Effector memory CD8-positive, alpha-beta T cell (primary cell): ENCODE results near the gene CTTNBP2NL.
"Not testable (repeated sequence)": the region's sequence is repeated elsewhere in the genome, so short reads cannot be mapped to it uniquely, and the experiment has no call there.

ENCODE experiments used
- ATAC-seq: fragments of 150-1000 bp; cut with Tn5 transposase; replicated peaks from 2 replicates; pipeline ENCODE4 v1.10.0; 2021; ENCODE audit warnings: mild to moderate bottlenecking, moderate library complexity
- DNase-seq, 3 experiments: peaks; one replicate each; pipeline ENCODE4 v3.0.0; 2021
- H3K27ac Mint-ChIP-seq, 2 donors: one replicate each; pipeline ENCODE4 v1.8.0; 2022; ENCODE audit warnings: mild to moderate bottlenecking in 2 of 2, mixed read lengths in 2 of 2, moderate library complexity in 2 of 2
- H3K27me3 Mint-ChIP-seq, 2 donors: one replicate each; pipeline ENCODE4 v1.8.0; 2022; ENCODE audit warnings: mixed read lengths in 2 of 2
- H3K36me3 Mint-ChIP-seq: one replicate; pipeline ENCODE4 v1.8.0; 2022; ENCODE audit warnings: mild to moderate bottlenecking, moderate library complexity, mixed read lengths; ENCODE audit not compliant: insufficient read depth
- H3K4me1 Mint-ChIP-seq, 2 donors: one replicate each; pipeline ENCODE4 v1.8.0; 2022; ENCODE audit warnings: low read depth in 2 of 2, mixed read lengths in 2 of 2
- H3K4me3 Mint-ChIP-seq, 2 donors: one replicate each; pipeline ENCODE4 v1.8.0; 2022; ENCODE audit warnings: mild to moderate bottlenecking in 2 of 2, mixed read lengths in 2 of 2, moderate library complexity in 2 of 2
- H3K9me3 Mint-ChIP-seq, 2 donors: one replicate each; pipeline ENCODE4 v1.8.0; 2022; ENCODE audit warnings: mixed read lengths in 2 of 2

The CTTNBP2NL gene

DNA sequence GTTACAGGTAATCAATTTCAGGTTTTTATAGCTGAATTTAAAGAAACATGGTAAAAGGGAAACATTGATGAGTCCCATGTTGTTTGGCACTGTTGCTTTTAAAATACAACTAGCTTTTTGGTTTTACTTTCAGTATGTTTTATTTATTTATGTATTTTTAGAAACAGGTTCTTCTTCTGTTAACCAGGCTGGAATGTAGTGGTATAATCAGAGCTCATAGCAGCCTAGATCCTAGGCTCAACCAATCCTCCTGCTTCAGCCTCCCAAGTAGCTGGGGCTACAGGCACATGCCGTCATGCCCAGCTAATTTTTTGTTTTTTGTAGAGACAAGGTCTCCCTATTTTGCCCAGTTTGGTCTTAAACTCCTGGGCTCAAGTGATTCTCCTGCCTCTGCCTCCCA, 50.4 kb downstream of the CTTNBP2NL start:
- ATAC-seq (no peak), DNase-seq (no peak)
- H3K36me3 Mint-ChIP-seq, result no peaks in the 10 kb centered on the region
- H3K4me1 Mint-ChIP-seq, result no peaks in the 10 kb centered on the region
- no peaks in the 10 kb centered on the region for H3K9me3 Mint-ChIP-seq
- H3K27me3 Mint-ChIP-seq, result peaks cover 5 to 10% of the 10 kb centered on the region in 2 donors
- no peak overlapping the region for H3K27ac Mint-ChIP-seq
- H3K4me3 Mint-ChIP-seq, result no peak overlapping the region

DNA sequence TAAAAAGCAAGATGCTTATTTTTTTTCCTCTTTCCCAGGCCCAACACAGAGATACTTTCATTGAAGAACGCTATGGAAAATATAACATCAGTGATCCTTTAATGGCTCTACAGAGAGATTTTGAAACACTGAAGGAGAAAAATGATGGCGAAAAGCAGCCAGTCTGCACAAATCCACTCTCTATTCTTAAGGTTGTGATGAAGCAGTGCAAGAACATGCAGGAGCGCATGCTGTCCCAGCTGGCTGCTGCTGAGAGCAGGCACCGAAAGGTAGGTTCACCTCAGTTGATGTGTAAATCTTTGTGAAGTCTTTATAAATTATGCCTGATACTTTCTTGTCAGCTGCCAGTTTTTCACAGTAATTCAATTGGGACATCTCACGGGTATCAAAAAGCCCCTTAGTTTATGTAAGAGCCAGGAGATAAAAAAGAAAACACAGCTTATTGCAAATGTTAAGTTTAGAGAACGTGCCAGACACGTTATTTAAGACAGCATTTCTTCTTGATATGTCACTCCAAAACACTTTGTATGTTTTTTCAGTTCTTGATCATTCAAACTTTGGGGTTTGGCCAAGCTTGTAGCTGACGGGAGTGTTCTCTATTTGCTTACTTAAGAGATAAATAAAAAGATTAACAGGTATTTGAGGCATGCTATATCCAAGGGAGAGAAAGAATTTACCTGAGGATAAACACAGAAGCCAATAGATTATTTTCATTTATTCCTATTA, 53.1 kb downstream of the CTTNBP2NL start:
- ATAC-seq, result no peak
- no peaks in the 10 kb centered on the region for H3K36me3 Mint-ChIP-seq
- no peak overlapping the region for H3K27ac Mint-ChIP-seq
- no peaks in the 10 kb centered on the region for H3K9me3 Mint-ChIP-seq
- DNase-seq, result no peak
- no peaks in the 10 kb centered on the region for H3K4me1 Mint-ChIP-seq
- peaks cover under 1 to 8% of the 10 kb centered on the region in 2 donors for H3K27me3 Mint-ChIP-seq
- no peak overlapping the region for H3K4me3 Mint-ChIP-seq

- Mint-ChIP-seq H3K36me3 (no peaks in the 10 kb centered on the region), H3K4me3 (no peak overlapping the region), H3K9me3 (no peaks in the 10 kb centered on the region), H3K27ac (no peak overlapping the region), H3K4me1 (no peaks in the 10 kb centered on the region), H3K27me3 (peaks cover 4 to 8% of the 10 kb centered on the region in 2 donors)
- ATAC-seq (no peak), DNase-seq (no peak)
Observed at GRCh38 chr1:112449630-112449983, 53.6 kb downstream of the CTTNBP2NL start.

DNA sequence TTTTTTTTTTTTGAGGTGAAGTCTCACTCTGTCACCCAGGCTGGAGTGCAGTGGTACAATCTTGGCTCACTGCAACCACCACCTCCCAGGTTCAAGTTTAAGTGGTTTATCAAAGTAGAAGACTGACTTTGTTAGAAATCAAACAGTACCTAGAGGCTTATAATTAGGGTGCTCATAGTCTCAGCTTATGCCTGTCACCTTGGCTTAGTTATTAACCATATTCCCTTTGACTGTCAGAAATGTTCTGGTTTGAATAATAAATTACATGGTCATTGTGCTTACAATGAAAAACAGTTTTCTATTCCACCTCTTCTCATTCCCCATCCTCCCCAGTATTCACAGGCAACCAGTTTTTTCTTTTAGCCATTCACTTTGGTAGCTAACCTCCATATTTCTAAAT, 54.8 kb downstream of the CTTNBP2NL start:
- no peak for DNase-seq
- H3K27me3 Mint-ChIP-seq, result peaks cover 4 to 8% of the 10 kb centered on the region in 2 donors
- H3K9me3 Mint-ChIP-seq, result no peaks in the 10 kb centered on the region
- no peak overlapping the region for H3K4me3 Mint-ChIP-seq
- no peak overlapping the region for H3K27ac Mint-ChIP-seq
- no peaks in the 10 kb centered on the region for H3K4me1 Mint-ChIP-seq
- H3K36me3 Mint-ChIP-seq, result no peaks in the 10 kb centered on the region
- ATAC-seq, result no peak

GRCh38 chr1:112451301-112451700, 55.3 kb downstream of the CTTNBP2NL start:
- H3K9me3 Mint-ChIP-seq, H3K4me1 Mint-ChIP-seq, H3K27me3 Mint-ChIP-seq, H3K27ac Mint-ChIP-seq, H3K4me3 Mint-ChIP-seq, DNase-seq, ATAC-seq, H3K36me3 Mint-ChIP-seq: not testable (repeated sequence)

GRCh38 chr1:112453876-112454275, 57.9 kb downstream of the CTTNBP2NL start:
- Mint-ChIP-seq H3K4me1 (no peaks in the 10 kb centered on the region), H3K27ac (no peak overlapping the region), H3K4me3 (no peak overlapping the region), H3K36me3 (peaks cover 2% of the 10 kb centered on the region), H3K27me3 (peaks cover 9 to 10% of the 10 kb centered on the region in 2 donors), H3K9me3 (no peaks in the 10 kb centered on the region)
- no peak for DNase-seq
- ATAC-seq, result no peak

DNA sequence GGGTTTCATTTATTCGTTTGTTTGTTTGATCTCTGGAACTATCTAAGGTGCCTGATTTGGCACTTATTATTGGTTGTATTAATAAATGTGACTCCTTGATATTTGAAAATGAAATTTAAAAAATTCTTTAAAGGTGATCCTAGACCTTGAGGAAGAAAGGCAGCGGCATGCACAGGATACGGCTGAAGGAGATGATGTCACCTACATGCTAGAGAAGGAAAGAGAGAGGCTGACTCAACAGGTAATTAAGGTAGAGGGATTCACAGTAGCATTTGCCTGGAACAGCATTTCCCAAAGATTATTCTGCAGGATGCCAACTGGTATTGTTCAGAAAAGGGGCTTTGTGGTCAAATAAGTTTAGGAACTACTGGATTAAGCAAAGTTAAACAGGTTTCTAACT, 58.3 kb downstream of the CTTNBP2NL start:
- Mint-ChIP-seq H3K27me3 (peaks cover 9 to 10% of the 10 kb centered on the region in 2 donors), H3K4me1 (no peaks in the 10 kb centered on the region), H3K9me3 (no peaks in the 10 kb centered on the region), H3K36me3 (peaks cover 2% of the 10 kb centered on the region), H3K4me3 (no peak overlapping the region), H3K27ac (no peak overlapping the region)
- DNase-seq (no peak), ATAC-seq (no peak)

GRCh38 chr1:112457241-112457640, 61.2 kb downstream of the CTTNBP2NL start:
- peaks cover 19 to 21% of the 10 kb centered on the region in 2 donors for H3K27me3 Mint-ChIP-seq
- H3K4me3 Mint-ChIP-seq, result no peak overlapping the region
- no peak for ATAC-seq
- H3K36me3 Mint-ChIP-seq, result peaks cover 2% of the 10 kb centered on the region
- H3K27ac Mint-ChIP-seq, result no peak overlapping the region
- no peak for DNase-seq
- no peaks in the 10 kb centered on the region for H3K4me1 Mint-ChIP-seq
- no peaks in the 10 kb centered on the region for H3K9me3 Mint-ChIP-seq

DNA sequence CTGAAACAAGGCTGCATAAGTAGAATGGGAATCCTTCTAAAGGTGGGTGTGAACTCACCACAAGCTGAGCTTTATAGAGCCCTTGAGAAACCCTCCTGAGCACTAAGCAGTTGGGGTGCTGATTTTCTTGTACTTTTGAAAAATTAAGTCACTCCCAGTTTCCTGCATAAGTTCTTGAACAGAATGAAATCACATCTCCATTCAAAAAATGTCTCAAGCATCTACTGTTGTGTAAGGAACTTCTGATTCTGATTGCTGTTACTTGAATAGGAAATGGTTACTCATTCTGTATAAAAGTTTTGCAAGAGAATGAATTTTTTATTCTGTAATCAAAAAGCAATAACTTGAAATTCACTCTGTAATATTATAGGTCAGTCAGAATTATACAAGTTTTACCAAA, 61.9 kb downstream of the CTTNBP2NL start:
- Mint-ChIP-seq H3K27me3 (peaks cover 25 to 26% of the 10 kb centered on the region in 2 donors), H3K4me1 (no peaks in the 10 kb centered on the region), H3K4me3 (no peak overlapping the region), H3K9me3 (no peaks in the 10 kb centered on the region), H3K27ac (no peak overlapping the region), H3K36me3 (peaks cover 2% of the 10 kb centered on the region)
- ATAC-seq (no peak), DNase-seq (no peak)

- ATAC-seq (no peak), DNase-seq (no peak)
- Mint-ChIP-seq H3K27ac (no peak overlapping the region), H3K4me3 (no peak overlapping the region), H3K4me1 (no peaks in the 10 kb centered on the region), H3K36me3 (peaks cover 2% of the 10 kb centered on the region), H3K27me3 (peaks cover 27 to 31% of the 10 kb centered on the region in 2 donors), H3K9me3 (no peaks in the 10 kb centered on the region)
Observed at GRCh38 chr1:112458756-112459155, 62.7 kb downstream of the CTTNBP2NL start.

- Mint-ChIP-seq H3K4me1 (peaks cover 1 to 2% of the 10 kb centered on the region in 2 donors), H3K36me3 (peaks cover 2% of the 10 kb centered on the region), H3K27me3 (peaks cover 32 to 42% of the 10 kb centered on the region in 2 donors), H3K9me3 (no peaks in the 10 kb centered on the region), H3K27ac (no peak overlapping the region), H3K4me3 (no peak overlapping the region)
- ATAC-seq (no peak), DNase-seq (no peak)
Observed at GRCh38 chr1:112460615-112461014, 64.6 kb downstream of the CTTNBP2NL start.

- DNase-seq, result no peak
Observed at GRCh38 chr1:112461200-112461871, 65.3 kb downstream of the CTTNBP2NL start.

DNA sequence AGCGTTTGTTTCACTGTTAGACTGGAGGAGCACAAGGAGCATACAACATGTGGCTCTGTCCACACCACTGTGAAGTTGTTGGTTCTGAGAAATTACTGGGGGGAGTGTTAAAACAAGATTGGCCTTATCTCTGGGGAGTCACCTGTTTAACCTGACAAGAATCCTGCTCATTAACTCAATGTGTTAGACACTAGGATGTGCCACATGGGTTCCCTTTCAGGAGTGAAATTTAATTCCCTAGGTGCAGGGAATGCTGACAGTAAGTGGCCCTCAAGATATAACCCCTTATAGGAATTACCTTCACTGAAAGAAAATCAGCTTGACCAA, 66.9 kb downstream of the CTTNBP2NL start:
- H3K27me3 Mint-ChIP-seq, result peaks cover 37 to 52% of the 10 kb centered on the region in 2 donors
- H3K36me3 Mint-ChIP-seq, result no peaks in the 10 kb centered on the region
- H3K27ac Mint-ChIP-seq, result no peak overlapping the region
- H3K9me3 Mint-ChIP-seq, result no peaks in the 10 kb centered on the region
- ATAC-seq (no peak), DNase-seq (no peak)
- no peak overlapping the region for H3K4me3 Mint-ChIP-seq
- peaks cover 8 to 12% of the 10 kb centered on the region in 2 donors for H3K4me1 Mint-ChIP-seq

More at GRCh38 chr1:112461200-112461871, 65.3 kb downstream of the CTTNBP2NL start:
- no peak for ATAC-seq
- Mint-ChIP-seq H3K4me3 (no peak overlapping the region), H3K9me3 (no peaks in the 10 kb centered on the region), H3K27me3 (peaks cover 36 to 50% of the 10 kb centered on the region in 2 donors), H3K36me3 (peaks cover 2% of the 10 kb centered on the region), H3K27ac (no peak overlapping the region), H3K4me1 (peaks cover 8% of the 10 kb centered on the region in 2 donors)

DNA sequence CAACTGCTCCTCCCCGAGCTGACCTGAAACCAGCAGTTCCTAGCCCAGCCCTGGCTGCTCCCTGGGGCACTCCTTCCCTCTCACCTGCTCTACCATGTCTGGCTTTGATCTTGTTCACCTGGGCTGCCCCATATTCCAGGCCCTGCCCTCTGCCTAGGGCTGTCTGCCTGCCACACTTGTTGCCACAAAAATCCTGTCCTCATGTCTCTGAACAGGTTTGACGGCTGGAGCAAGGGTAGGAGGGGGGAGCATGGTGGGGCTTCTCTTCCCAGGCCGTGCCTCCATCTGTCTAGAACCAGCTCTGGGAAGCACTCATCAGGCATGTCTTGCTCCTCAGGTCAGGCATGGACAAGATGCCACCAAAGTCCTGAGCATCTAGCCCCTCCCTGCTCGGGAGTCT, 68.5 kb downstream of the CTTNBP2NL start:
- Mint-ChIP-seq H3K9me3 (no peaks in the 10 kb centered on the region), H3K36me3 (no peaks in the 10 kb centered on the region), H3K27me3 (peaks cover 47 to 63% of the 10 kb centered on the region in 2 donors), H3K4me1 (peaks cover 8 to 12% of the 10 kb centered on the region in 2 donors), H3K4me3 (no peak overlapping the region), H3K27ac (no peak overlapping the region)
- DNase-seq (no peak), ATAC-seq (no peak)
